Dermis lymphatic vessel endothelial cell (primary cell): ENCODE results near the gene NSMCE3. TPM values are rescaled to one million over a fixed set of nuclear protein-coding genes. Genes with fewer than 3 reads are reported as not detected.

Experiments used
- total RNA-seq: library from RNA; depleted of rRNA; stranded (reverse); fragments of >200 nt; gene quantifications from 2 replicates; pipeline ENCODE4 v1.2.1, GENCODE V29; 2014

Gene NSMCE3
- total RNA-seq = 5.5 and 5.8 TPM in 2 replicates

GRCh38 chr15:29269485-29270168 lies at the start of gene NSMCE3:
Gene NSMCE3, minus strand, starts transcription at chr15:29269822. Its CDS starts 117 bp downstream, at chr15:29269705.

